Lower lobe of right lung (tissue), 2 donors: ENCODE results near the gene NDUFS5. TPM values are rescaled to one million over a fixed set of nuclear protein-coding genes. Genes with fewer than 3 reads are reported as not detected.

ENCODE experiments used
- ATAC-seq, 2 donors: fragments of 200-7000 bp; cut with Tn5 transposase; one replicate each; pipeline ENCODE4 v1.9.1; 2020 to 2022; ENCODE audit warnings: mild to moderate bottlenecking in 2 of 2, moderate library complexity in 2 of 2
- DNase-seq: peaks from one replicate; pipeline ENCODE4 v3.0.0-alpha.2; 2020
- H3K27ac ChIP-seq: fragments of 200-600 bp; one replicate; pipeline ENCODE4 v1.8.0; 2022
- H3K27me3 ChIP-seq: fragments of 200-600 bp; one replicate; pipeline ENCODE4 v1.8.0; 2022; ENCODE audit warnings: low read depth
- H3K36me3 ChIP-seq: fragments of 200-600 bp; one replicate; pipeline ENCODE4 v1.8.0; 2022; ENCODE audit warnings: mild to moderate bottlenecking
- H3K4me1 ChIP-seq: fragments of 200-600 bp; one replicate; pipeline ENCODE4 v1.8.0; 2022
- H3K4me3 ChIP-seq: fragments of 200-600 bp; one replicate; pipeline ENCODE4 v1.8.0; 2022; ENCODE audit warnings: mild to moderate bottlenecking
- H3K9me3 ChIP-seq: fragments of 200-600 bp; one replicate; pipeline ENCODE4 v1.8.0; 2022
- intact Hi-C: fragments of 100-400 bp; cut with DNase I; formaldehyde crosslinking; loops from one replicate; pipeline ENCODE4 v1.11.0; 2022
- total RNA-seq: library from RNA; stranded (reverse); fragmentation: NEBNext Ultra II Directional; extraction: Animal tissue kit (Norgen Biotek cat#: 25700); gene quantifications from one replicate; pipeline ENCODE4 v1.2.1, GENCODE V29; 2021
- TF ChIP-seq, protein P1 (sequence below): fragments of 200-600 bp; IDR thresholded peaks from one replicate; pipeline ENCODE4 v1.8.0; 2022; ENCODE audit warnings: antibody characterized with exemption, mild to moderate bottlenecking
- donor health status: DM: no; HTN: yes; CAD: no; lungs with severe emphysema.

NDUFS5 gene
- total RNA-seq, 1 donor from 2014 or later, result 140 TPM

- H3K4me1 ChIP-seq, result peaks cover 24% of the 10 kb centered on the region
- intact Hi-C loops, result no loop called here
- DNase-seq, result no peak
- no peak overlapping the region for H3K27ac ChIP-seq
- H3K27me3 ChIP-seq, result no peaks in the 10 kb centered on the region
- H3K36me3 ChIP-seq, result peaks cover 65% of the 10 kb centered on the region
- H3K9me3 ChIP-seq, result no peaks in the 10 kb centered on the region
- TF ChIP-seq, protein P1, sequence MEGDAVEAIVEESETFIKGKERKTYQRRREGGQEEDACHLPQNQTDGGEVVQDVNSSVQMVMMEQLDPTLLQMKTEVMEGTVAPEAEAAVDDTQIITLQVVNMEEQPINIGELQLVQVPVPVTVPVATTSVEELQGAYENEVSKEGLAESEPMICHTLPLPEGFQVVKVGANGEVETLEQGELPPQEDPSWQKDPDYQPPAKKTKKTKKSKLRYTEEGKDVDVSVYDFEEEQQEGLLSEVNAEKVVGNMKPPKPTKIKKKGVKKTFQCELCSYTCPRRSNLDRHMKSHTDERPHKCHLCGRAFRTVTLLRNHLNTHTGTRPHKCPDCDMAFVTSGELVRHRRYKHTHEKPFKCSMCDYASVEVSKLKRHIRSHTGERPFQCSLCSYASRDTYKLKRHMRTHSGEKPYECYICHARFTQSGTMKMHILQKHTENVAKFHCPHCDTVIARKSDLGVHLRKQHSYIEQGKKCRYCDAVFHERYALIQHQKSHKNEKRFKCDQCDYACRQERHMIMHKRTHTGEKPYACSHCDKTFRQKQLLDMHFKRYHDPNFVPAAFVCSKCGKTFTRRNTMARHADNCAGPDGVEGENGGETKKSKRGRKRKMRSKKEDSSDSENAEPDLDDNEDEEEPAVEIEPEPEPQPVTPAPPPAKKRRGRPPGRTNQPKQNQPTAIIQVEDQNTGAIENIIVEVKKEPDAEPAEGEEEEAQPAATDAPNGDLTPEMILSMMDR, result no peak
- no peak for ATAC-seq
- no peak overlapping the region for H3K4me3 ChIP-seq
Observed at GRCh38 chr1:38997034-38997900, 28.9 kb upstream of the NDUFS5 start.

- intact Hi-C loops, result no loop called here
- H3K4me3 ChIP-seq, result no peak overlapping the region
- H3K36me3 ChIP-seq, result peaks cover 70% of the 10 kb centered on the region
- H3K27ac ChIP-seq, result no peak overlapping the region
- H3K4me1 ChIP-seq, result peaks cover 19% of the 10 kb centered on the region
- DNase-seq (no peak), ATAC-seq (no peak)
- no peaks in the 10 kb centered on the region for H3K9me3 ChIP-seq
- H3K27me3 ChIP-seq, result no peaks in the 10 kb centered on the region
- TF ChIP-seq, protein P1, result no peak
Observed at GRCh38 chr1:38997901-38998190, 28.3 kb upstream of the NDUFS5 start.

DNA sequence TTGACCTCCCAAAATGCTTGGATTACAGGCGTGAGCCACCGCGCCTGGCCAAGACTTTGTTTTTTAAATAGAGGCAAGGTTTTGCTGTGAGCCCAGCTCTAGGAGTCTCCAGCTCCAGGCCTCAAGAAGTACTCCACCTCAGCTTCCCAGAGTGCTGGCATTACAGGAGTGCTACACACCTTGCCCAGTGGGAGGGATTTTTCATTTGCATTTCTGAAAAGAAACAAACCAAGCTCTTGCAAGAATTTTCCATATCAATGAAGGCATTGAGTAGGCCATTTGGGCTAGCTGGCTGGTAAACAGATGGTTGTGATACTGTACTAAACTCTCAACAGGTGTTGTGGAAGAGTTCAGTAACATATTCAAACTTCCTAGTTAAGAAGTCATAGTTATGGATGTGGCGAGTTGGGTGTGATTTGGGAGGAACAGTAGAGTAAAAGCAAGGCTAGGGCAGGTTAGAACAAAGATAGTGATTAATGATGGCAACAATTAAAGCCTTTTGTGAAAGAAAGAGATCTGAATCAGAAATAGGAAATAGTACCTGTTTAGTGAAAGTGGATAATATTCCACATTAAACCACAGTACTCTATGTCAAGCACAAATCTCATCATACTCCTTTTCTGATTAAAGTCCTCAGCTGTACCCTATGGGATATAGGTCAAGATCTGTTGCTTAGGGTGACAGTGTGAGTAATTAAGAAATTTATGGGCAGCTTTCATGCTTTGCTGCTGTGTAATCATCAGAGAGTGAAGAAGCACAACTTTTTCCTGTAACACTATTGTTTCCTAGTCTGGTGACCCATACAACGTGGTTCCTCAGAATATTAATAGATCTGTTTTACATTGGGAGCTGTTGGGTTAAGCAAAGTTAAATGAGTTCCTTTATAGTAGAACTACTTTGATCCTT, 24.4 kb upstream of the NDUFS5 start:
- ATAC-seq, result no peak
- Histone ChIP-seq H3K4me1 (peaks cover 6% of the 10 kb centered on the region), H3K4me3 (no peak overlapping the region), H3K27me3 (no peaks in the 10 kb centered on the region), H3K9me3 (no peaks in the 10 kb centered on the region), H3K36me3 (peaks cover 89% of the 10 kb centered on the region), H3K27ac (no peak overlapping the region)
- intact Hi-C loops, result no loop called here
- TF ChIP-seq, protein P1, result no peak
- DNase-seq, result no peak

DNA sequence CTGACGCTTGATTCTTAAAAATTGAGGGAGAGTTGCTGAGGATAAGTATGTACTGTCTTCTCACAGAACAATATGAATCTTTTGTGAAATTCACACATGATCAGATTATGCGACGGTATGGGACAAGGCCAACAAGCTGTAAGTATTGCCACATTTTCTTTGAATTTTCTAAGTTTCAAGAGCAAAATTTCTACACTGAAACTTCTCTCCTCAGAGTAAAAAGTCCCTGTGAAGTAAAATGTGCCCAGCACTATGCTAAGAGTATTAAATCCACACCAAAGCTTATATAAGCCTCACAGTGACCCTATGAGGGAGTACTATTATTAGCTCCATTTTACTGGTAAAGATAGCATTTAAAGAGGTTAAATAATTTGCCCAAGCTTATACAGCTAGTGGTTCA, 22.9 kb upstream of the NDUFS5 start:
- H3K27me3 ChIP-seq, result no peaks in the 10 kb centered on the region
- H3K27ac ChIP-seq, result no peak overlapping the region
- no peak for ATAC-seq
- no peak for DNase-seq
- no peaks in the 10 kb centered on the region for H3K9me3 ChIP-seq
- peaks cover 98% of the 10 kb centered on the region for H3K36me3 ChIP-seq
- intact Hi-C loops, result no loop called here
- TF ChIP-seq, protein P1, result no peak
- no peak overlapping the region for H3K4me3 ChIP-seq
- H3K4me1 ChIP-seq, result no peaks in the 10 kb centered on the region

- Histone ChIP-seq H3K4me1 (no peaks in the 10 kb centered on the region), H3K9me3 (no peaks in the 10 kb centered on the region), H3K36me3 (peaks cover 98% of the 10 kb centered on the region), H3K27me3 (no peaks in the 10 kb centered on the region), H3K27ac (no peak overlapping the region), H3K4me3 (no peak overlapping the region)
- DNase-seq (no peak), ATAC-seq (no peak)
- TF ChIP-seq, protein P1, result no peak
- intact Hi-C loops, result no loop called here
Observed at GRCh38 chr1:39003794-39004193, 22.4 kb upstream of the NDUFS5 start.
